ENCODE results near the gene GUCY2F.

The GUCY2F gene

DNA sequence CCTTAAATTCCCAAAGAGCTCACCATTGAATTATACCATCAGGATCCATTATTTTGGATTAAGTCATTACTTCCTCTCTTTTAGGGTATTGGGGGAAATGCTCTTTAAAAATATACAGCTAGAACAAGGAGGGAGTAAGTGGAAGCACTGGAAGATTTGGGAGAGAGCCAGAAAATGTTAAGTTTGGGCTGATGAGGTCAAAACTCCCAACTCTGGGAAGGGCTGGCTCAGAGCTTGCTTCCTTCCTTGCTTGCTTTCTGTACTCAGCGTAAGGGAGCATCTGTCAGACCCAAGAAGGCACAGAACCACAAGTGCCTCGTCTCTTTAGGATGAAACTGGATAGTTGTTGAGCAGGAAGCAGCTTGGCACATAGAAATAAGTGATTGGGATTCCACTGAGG, 138.2 kb downstream of the GUCY2F start:
- no peak for DNase-seq (ENCODE audit: low read depth)

DNA sequence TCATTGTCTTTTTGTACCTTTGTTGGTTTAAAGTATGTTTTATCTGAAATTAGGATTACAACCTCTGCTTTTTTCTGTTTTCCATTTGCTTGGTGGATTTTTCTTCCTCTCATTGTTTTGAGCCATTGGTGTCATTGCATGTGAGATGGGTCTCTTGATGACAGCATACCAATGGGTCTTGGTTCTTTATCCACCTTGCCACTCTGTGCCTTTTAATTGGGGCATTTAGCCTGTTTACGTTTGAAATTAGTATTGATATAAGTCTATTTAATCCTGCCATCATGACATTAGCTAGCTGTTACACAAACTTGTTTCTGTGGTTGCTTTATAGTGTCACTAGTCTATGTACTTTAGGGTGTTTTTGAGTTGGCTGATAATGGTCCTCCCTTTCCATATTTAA, 145.7 kb downstream of the GUCY2F start:
- no peak for DNase-seq (ENCODE audit: low read depth)

DNA sequence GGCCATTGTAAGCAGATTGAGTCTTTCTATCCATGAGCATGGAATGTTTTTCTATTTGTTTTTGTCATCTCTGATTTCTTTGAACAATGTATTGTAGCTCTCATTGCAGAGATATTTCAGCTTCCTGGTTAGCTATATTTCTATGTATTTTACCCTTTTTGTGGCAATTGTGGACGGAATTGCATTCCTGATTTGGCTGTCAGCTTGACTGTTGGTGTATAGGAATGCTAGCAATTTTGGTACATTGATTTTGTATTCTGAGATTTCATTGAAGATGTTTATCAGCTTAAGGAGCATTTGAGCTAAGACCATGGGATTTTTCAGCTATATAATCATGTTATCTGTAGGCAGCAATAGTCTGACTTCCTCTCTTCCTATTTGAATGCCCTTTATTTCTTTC, 154.6 kb downstream of the GUCY2F start:
- DNase-seq (ENCODE audit: low read depth): no peak
